Vein endothelial cell (primary cell): ENCODE results near the gene TANC1. TPM values are rescaled to one million over a fixed set of nuclear protein-coding genes. Genes with fewer than 3 reads are reported as not detected.

Experiments used
- small RNA-seq: library from RNA; depleted of rRNA; stranded (forward); fragments of <200 nt; gene quantifications from one replicate; pipeline ENCODE3, GENCODE V24; 2012
- total RNA-seq: library from RNA; depleted of rRNA; stranded (reverse); fragments of >200 nt; gene quantifications from 2 replicates; pipeline ENCODE4 v1.2.3, GENCODE V29; 2012

Gene TANC1
- total RNA-seq, result 89.2 and 98.1 TPM in 2 replicates

DNA sequence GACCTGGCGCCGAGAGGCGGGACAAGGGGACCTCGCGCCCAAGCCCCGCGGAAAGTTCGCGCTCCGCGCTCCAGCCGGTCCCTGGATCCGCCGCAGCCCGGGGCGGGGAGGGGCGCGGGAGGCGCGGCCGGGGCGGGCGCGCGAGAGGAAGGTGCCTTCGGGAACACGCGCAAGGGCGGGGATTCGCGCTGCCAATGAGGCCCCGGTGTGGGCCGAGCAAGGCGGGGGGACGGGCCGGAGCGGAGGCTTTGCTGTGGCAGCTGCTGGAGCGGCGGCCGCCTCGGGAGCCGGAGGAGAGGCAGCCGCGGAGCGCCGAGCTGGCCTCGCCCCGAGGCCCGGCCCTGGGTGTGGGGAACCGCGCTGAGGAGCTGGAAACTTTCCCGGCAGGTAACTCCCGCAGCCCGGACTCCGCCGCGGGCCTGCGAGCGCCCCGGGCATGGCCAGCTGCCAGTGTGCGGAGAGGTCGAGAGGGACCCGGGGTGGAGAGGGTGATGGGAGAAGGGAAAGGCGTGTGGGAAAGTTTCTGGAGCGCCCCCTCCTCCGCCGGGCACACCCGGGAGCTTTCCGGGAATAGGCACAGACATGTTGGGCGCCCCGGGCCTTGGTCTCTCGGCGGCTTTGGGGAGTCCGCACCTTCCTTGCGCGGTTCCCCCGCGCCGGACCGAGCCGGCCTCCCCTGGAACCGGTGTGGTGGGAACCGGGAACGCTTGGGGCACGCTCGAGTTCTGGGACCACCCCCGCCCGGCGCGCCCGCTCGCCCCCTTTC is at the start of gene TANC1:
Gene TANC1 (plus strand): TSS at position 245 of the 766 bp plus-strand sequence. CDS start 97,271 bp downstream, outside the sequence.

Small RNAs within 50 kb of the gene (small RNA-seq; reads per million reads assigned to genes)
- gene MIR6888 (not detected), gene RNU2-21P (not detected), gene RNU6-580P (not detected)

Other genes with a start within 250 kb of the TANC1 start
- not detected in 2 replicates for gene DAPL1, start 173.3 kb upstream of the TANC1 start, total RNA-seq